Motor neuron (in vitro differentiated cells): ENCODE measurements around the gene UGT2A3. TPM values are rescaled to one million over a fixed set of nuclear protein-coding genes. Genes with fewer than 3 reads are reported as not detected.
"Not testable (repeated sequence)": the region's sequence is repeated elsewhere in the genome, so short reads cannot be mapped to it uniquely, and the experiment has no call there.

ENCODE experiments used
- ATAC-seq, 8 experiments: fragments of 200-7000 bp; cut with Tn5 transposase; replicated peaks in 6 of 8; 2 replicates each; pipeline ENCODE4 v1.8.0; 2021; ENCODE audit warnings: mild to moderate bottlenecking in 8 of 8, moderate library complexity in 8 of 8
- H3K27ac ChIP-seq, 2 donors: fragments of 250-450 bp; sonication (Bioruptor Pico); 2 replicates each; pipeline ENCODE4 v1.9.0; 2021; ENCODE audit warnings: antibody characterized with exemption in 2 of 2, mild to moderate bottlenecking in 2 of 2, moderate library complexity in 1 of 2
- H3K4me1 ChIP-seq, 2 donors: fragments of 250-450 bp; sonication (Bioruptor Pico); replicated peaks in 1 of 2; 2 replicates each; pipeline ENCODE4 v1.6.1; 2021; ENCODE audit warnings: antibody characterized with exemption in 2 of 2, mild to moderate bottlenecking in 2 of 2, moderate library complexity in 1 of 2
- H3K4me3 ChIP-seq, 5 donors: fragments of 250-450 bp; sonication (Bioruptor Pico); 2 replicates each; pipeline ENCODE4 v1.9.0; 2021; ENCODE audit warnings: antibody characterized with exemption in 5 of 5, mild to moderate bottlenecking in 5 of 5, moderate library complexity in 4 of 5
- WGBS, 10 experiments: fragments of 450-650 bp; shearing (Covaris generic); methylation state at CpG; one replicate each; pipeline ENCODE4 v1.0.0; 2022; 5-methylcytosine and 5-hydroxymethylcytosine counted together
- in situ Hi-C, 9 experiments: fragments of 400-800 bp; cut with MboI; loops; one replicate each; pipeline ENCODE4 v1.15.0; 2021; ENCODE audit warnings: low sequenced_read_pairs in 9 of 9, low pct_unique_long_range_greater_than_20kb in 2 of 9; ENCODE audit not compliant: unreplicated experiment in 9 of 9
- total RNA-seq, 8 experiments: library from RNA; unstranded; fragments of 300-600 nt; gene quantifications; 2 replicates each; pipeline versions ENCODE4 v1.2.3 to v1.2.4, GENCODE V29; 2022

The UGT2A3 gene
- under 1 TPM in 1 of 8 experiments, not detected in 7; 0.09 TPM for total RNA-seq

DNA sequence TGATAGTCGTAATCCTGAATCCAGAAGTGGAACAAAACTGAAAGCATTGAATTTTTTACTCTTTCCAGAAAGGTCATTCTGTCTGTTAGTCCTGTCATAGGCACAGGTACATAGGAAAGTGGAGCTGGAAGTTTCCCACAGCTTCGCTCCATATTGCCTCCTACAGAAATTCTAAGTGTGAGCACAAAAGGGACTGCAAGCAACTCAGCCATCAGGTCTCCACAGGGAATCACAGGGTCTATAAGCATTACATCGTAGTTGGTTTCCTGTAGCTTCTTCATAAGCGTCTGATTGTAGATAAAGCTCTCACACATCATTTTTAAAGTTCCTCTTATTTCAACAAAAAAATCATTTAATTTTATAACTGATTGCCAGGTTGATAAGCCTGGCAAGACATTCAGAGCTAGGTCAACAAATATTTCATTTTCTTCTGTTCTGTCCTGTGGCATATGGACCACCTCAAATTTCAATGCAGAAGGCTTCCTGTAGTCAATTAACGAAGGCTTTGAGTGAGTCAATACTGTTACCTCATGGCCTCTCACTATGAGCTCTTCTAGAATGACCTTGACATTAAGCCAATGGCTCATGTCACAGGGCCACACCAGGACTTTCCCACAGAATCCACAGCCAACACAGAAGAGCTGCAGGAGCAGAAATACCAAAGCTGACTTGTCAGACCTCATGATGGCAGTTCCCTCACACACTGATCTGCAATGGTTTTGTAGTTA is at the start of gene UGT2A3:
TSS of gene UGT2A3 (minus strand) at position 727 of the 728 bp plus-strand sequence. CDS start at position 683, 44 bp downstream.
- H3K4me1 ChIP-seq, result no peaks in the 10 kb centered on the region
- no peak within 1 kb of the TSS for H3K4me3 ChIP-seq
- H3K27ac ChIP-seq, result no peak within 1 kb of the TSS
- ATAC-seq, result no peak
- in situ Hi-C loops, result no loop called here
- 2 to 100% (median 70%) methylated on average over 2 to 5 of the region's 5 CpGs for WGBS, 10 experiments

DNA sequence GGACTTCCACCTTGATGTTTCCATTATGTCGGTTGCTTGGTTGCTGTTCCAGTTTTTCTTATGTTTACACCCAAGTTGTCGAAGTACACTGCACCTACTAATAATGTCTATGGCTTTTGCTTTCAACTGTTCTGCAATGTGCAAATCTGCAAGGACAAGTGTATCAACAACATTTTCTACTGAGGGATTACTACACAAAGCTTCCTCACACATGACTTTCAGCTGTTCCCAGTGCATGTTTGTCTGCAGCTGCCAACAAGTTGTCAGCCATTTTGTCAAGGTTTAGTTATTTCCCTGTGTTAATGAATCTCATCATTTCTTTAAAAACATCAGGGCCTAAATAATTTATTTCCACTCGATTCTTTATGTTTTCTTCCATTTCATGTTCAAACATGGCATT is 45.4 kb upstream of the UGT2A3 start:
- in situ Hi-C loops, result no loop called here

DNA sequence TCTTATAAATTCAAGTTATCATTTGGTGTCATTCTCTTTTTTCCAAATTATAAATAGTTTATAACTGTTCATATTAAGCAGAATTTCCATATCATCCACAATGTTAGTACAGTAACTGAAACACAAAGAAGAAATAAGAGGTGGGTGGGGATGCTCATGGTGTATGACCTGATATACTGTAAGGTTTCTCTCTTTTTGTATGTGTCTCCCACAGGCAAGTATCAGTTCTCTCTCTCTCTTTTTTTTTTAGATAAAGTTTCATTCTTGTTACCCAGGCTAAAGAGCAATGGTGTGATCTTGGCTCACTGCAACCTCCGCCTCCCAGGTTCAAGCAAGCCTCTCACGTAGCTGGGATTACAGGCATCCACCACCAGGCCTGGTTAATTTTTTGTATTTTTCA is 43.7 kb upstream of the UGT2A3 start:
- in situ Hi-C loops, result no loop called here
- H3K4me1 ChIP-seq, result no peaks in the 10 kb centered on the region
- no peak overlapping the region for H3K4me3 ChIP-seq
- 0 to 100% methylated on average over 1 of the region's 2 CpGs; no CpG with 5 or more reads in 8 of the 10 experiments for WGBS, 10 experiments
- no peak for ATAC-seq
- H3K27ac ChIP-seq, result no peak overlapping the region

More for the DNA sequence above, 45.4 kb upstream of the UGT2A3 start:
- 0 to 94% (median 67%) methylated on average over 1 to 2 of the region's 3 CpGs; no CpG with 5 or more reads in 1 of the 10 experiments for WGBS, 10 experiments
- no peaks in the 10 kb centered on the region for H3K4me1 ChIP-seq
- no peak overlapping the region for H3K4me3 ChIP-seq
- H3K27ac ChIP-seq, result no peak overlapping the region
- ATAC-seq, result peak in 2 of 8 experiments; percentile 30 to 68

DNA sequence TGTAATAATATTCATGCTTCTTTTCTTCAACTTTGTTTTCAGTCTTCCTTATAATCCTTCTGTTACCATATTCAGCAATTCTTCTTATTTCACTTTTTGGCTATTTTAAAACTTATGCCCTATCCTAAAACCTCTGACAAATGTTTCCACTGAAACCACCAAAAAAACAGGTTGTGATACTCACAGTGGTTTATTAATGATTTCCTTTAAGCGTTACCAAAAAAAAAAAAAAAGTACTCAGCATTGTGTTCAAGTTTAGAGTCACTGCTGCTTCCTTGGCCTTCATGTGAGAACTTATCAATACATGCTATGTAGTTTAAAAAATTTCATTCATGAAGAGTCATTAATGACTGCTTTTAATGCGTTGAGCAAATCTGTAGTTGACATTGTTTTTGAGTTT is 35.4 kb upstream of the UGT2A3 start:
- in situ Hi-C loops, result no loop called here
- no peak overlapping the region for H3K4me3 ChIP-seq
- no peak overlapping the region for H3K27ac ChIP-seq
- peaks cover 0 to 8% of the 10 kb centered on the region in 2 donors for H3K4me1 ChIP-seq
- 0 to 100% (median 83%) methylated on average over 1 to 2 of the region's 2 CpGs; no CpG with 5 or more reads in 1 of the 10 experiments for WGBS, 10 experiments
- no peak for ATAC-seq

DNA sequence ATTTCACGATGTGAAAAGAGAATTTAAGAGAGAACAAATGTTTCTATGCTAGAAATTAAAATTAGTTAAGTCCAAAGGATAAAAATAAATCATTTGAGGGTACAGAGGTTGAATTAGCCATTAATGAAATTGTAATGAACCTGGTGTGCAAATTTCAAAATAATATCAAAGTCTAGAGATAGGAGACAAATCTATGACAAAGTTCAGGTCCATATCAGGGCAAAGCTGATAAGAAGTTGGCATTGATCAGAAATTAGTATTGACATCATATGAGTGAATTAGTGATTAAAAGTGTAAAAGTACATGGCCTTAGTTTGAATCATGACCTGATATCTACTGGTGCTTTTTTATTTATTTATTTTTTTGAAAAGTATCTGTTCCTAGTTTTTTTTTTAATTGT is 33.8 kb upstream of the UGT2A3 start:
- in situ Hi-C loops, result no loop called here
- no peak overlapping the region for H3K27ac ChIP-seq
- no peak for ATAC-seq
- H3K4me1 ChIP-seq, result peaks cover 0 to 8% of the 10 kb centered on the region in 2 donors
- H3K4me3 ChIP-seq, result no peak overlapping the region
- WGBS, 10 experiments, result 0 to 100% (median 67%) methylated on average over 1 of the region's 1 CpG; no CpG with 5 or more reads in 1 of the 10 experiments

DNA sequence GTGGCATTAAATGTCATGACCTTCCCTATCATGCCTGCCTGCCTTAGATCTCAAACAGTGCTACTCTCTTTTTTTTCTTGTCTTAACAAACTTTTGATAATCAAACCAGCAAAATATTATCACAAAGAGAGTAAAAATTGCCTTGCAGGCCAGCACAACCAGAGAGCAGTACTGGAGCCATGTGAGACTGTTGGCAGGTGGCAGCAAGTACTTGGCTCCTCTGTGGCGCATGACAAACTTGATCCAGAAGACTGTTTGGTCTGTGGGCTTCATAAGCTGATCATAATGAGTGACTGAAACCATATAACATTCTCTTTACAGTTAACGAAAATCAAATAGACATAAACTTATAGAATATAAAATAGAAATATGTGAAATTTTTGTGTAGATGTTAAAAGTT is 33.3 kb upstream of the UGT2A3 start:
- no peak for ATAC-seq
- Histone ChIP-seq H3K4me1 (peaks cover 0 to 8% of the 10 kb centered on the region in 2 donors), H3K27ac (no peak overlapping the region), H3K4me3 (no peak overlapping the region)
- WGBS, 10 experiments, result 0 to 100% (median 70%) methylated on average over 1 to 2 of the region's 2 CpGs
- in situ Hi-C loops, result no loop called here

DNA sequence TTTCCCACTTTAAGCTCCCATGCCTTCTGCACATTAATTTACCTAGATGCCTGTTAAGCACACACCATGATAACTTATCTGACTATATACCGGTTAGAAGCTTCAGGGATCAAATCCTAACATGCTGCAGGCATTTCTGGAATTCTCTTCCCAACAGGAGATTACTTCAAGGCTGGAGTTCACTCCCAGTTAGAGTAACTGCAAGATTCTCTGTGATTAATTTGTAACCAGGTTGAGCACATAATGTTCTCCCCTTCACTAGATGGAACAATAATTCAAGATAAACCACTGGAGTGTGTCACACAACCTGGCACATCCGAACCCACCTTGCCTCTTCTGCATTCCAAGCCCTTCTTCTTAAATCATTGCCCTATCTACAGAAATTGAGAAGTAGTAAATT is 11.8 kb upstream of the UGT2A3 start:
- in situ Hi-C loops, result no loop called here
- WGBS, 10 experiments, result 0 to 100% (median 69%) methylated on average over 1 to 2 of the region's 2 CpGs; no CpG with 5 or more reads in 1 of the 10 experiments
- Histone ChIP-seq H3K27ac (no peak overlapping the region), H3K4me1 (no peaks in the 10 kb centered on the region), H3K4me3 (no peak overlapping the region)
- ATAC-seq, result no peak

DNA sequence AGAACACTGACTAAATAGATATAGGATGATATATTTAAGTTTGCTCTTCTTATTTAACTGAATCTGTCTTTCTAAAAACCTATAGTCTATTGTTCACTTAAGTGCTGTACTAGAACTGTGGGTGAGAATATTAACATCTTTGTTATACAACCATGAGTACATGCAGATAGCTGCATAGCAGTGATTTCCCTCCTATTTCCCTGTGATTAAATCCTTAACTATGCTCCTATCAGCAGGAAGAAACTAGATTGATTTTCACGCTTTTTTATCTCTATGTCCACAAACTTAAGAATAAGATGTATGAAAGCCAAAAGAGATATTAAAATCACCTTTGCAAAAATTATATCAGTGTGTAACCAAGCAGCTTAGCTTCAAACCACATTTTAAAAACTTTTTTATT is 11.3 kb upstream of the UGT2A3 start:
- WGBS, 10 experiments, result 0 to 100% (median 88%) methylated on average over 1 of the region's 1 CpG; no CpG with 5 or more reads in 1 of the 10 experiments
- H3K4me3 ChIP-seq, result no peak overlapping the region
- no peaks in the 10 kb centered on the region for H3K4me1 ChIP-seq
- in situ Hi-C loops, result no loop called here
- no peak for ATAC-seq
- H3K27ac ChIP-seq, result no peak overlapping the region

DNA sequence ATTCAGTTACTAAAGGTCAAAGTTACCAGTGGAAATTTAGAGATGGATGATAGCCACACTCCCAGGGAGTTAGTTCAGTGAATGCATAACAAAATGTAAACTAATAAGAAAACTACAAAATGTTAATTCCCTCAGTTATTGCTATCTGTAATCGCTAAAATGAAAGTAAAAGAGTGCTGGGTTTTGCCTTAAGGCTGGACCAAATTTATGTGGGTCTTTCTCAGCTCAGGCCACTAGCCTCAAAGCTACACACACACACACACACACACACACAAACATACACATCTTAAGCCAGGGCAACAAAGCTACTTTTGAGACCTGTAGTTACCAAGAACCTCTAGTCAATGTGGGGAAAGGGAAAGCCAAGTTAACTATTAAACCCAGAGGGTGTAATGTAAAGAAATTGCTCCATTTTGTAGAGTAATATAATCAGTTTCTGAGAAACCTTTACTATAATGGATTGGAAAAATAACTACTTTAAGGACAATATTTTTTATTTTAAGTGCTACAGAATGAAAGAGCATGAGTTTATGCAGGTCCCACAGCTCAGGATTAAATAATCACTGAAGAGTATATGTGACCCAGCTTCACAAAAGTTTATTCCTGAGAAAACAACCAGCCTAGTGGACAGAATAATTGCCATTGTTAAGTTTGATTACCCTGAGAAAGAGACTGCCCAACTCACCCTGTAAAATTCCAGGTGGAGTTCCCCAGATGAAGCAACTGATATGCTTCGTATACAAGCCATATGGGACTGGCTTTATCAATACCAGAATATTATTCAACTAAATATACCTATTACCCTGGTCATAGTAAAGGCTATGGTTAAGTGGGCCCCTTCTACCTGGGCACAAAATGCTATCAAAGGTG is 8.9 kb upstream of the UGT2A3 start:
- WGBS, 10 experiments, result 0 to 100% (median 48%) methylated on average over 1 to 2 of the region's 2 CpGs; no CpG with 5 or more reads in 4 of the 10 experiments

DNA sequence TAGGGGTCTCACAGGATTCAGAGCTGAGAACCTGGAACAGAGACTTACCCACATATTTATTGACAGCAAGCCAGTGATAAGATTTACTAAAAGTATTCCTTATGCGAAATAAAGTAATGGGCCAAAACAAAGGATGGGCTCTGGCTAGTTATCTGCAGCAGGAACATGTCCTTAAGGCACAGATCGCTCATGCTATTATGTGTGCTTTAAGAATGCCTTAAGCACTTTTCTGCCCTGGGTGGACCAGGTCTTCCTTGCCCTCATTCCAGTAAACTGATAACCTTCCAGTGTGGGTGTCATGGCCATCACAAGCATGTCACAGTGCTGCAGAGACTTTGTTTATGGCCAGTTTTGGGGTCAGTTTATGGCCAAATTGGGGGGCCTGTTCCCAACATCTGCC is 7.5 kb upstream of the UGT2A3 start:
- H3K4me1 ChIP-seq, H3K4me3 ChIP-seq, ATAC-seq, in situ Hi-C loops, H3K27ac ChIP-seq: not testable (repeated sequence)
- 0 to 100% (median 58%) methylated on average over 1 to 2 of the region's 2 CpGs; no CpG with 5 or more reads in 2 of the 10 experiments for WGBS, 10 experiments

More for the DNA sequence above, 8.9 kb upstream of the UGT2A3 start:
- Histone ChIP-seq H3K4me3 (no peak overlapping the region), H3K4me1 (no peaks in the 10 kb centered on the region), H3K27ac (no peak overlapping the region)
- ATAC-seq, result no peak
- in situ Hi-C loops, result no loop called here

DNA sequence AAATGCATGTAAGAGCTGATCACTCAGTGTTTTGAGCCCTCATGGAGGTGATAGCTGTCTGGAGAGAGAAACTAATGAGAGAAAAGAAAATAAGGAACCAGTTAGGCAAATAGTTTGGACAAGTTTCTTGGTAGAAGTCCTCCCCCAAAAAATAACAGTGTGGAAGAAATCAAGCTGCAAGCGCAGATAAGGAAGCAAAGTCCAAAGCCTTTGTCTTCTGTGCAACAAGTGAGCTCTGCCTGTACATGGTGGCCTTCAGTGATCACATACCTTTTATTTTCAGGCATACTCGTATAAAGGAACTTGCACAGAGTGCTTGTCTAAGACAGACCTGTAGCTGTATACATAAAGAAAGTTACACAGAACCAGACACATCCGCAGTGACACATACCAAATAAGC is 2.5 kb upstream of the UGT2A3 start:
- H3K4me3 ChIP-seq, result no peak overlapping the region
- no peak for ATAC-seq
- no peak overlapping the region for H3K27ac ChIP-seq
- in situ Hi-C loops, result no loop called here
- no peaks in the 10 kb centered on the region for H3K4me1 ChIP-seq
- WGBS, 10 experiments, result 0 to 93% (median 77%) methylated on average over 1 to 3 of the region's 3 CpGs

DNA sequence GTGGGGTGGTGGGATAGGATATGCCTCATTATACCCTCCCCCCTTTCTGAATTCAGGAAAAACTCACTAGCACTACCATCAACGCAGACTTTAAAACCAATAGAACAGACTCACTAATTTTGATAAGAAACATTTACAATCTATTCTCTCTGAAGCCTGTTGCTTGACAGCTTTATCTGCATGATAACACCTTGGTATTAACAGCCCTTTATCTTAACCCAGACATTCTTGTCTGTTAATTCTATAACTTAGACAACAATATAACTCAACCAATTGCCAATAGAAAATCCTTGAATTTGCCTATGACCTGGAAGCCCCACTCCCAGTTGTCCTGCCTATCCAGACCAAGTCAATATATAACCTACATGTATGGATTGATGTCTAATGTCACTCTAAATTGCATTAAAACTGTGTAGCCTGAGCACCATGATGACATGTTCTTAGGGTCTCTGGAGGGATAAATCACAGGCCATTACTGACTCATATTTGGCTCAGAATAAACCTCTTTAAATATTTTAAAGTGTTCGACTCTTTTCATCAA is 1.5 kb upstream of the UGT2A3 start:
- WGBS, 10 experiments, result 0 to 86% (median 50%) methylated on average over 1 to 2 of the region's 2 CpGs; no CpG with 5 or more reads in 2 of the 10 experiments
- Histone ChIP-seq H3K4me3 (no peak overlapping the region), H3K27ac (no peak overlapping the region), H3K4me1 (no peaks in the 10 kb centered on the region)
- in situ Hi-C loops, result no loop called here
- no peak for ATAC-seq
